Stimulated activated naive B cell treated with anti-CD40 and anti-IgM and Interleukin-4, amounts not matched to agents 10 μg/mL and 1 μg/mL and 100 μg/mL, for 72 hours (primary cell): ENCODE results near the gene HYAL1.

Experiments used
- ATAC-seq, 2 donors: fragments of 150-1000 bp; cut with Tn5 transposase; replicated peaks; 2 replicates each; pipeline ENCODE4 v1.10.0; 2021; ENCODE audit warnings: moderate library complexity in 1 of 2
- DNase-seq: peaks from one replicate; pipeline ENCODE4 v3.0.0; 2021
- H3K27ac Mint-ChIP-seq: one replicate; pipeline ENCODE4 v1.8.0; 2022; ENCODE audit warnings: mild to moderate bottlenecking, mixed read lengths
- H3K27me3 Mint-ChIP-seq, 2 donors: one replicate each; pipeline ENCODE4 v1.8.0; 2022; ENCODE audit warnings: mixed read lengths in 2 of 2
- H3K36me3 Mint-ChIP-seq, 2 donors: one replicate each; pipeline ENCODE4 v1.8.0; 2022; ENCODE audit warnings: mixed read lengths in 2 of 2, mild to moderate bottlenecking in 1 of 2
- H3K4me1 Mint-ChIP-seq, 2 donors: one replicate each; pipeline ENCODE4 v1.8.0; 2022; ENCODE audit warnings: mixed read lengths in 2 of 2, mild to moderate bottlenecking in 1 of 2
- H3K4me3 Mint-ChIP-seq, 2 donors: one replicate each; pipeline ENCODE4 v1.8.0; 2022; ENCODE audit warnings: mild to moderate bottlenecking in 2 of 2, mixed read lengths in 2 of 2, moderate library complexity in 1 of 2
- H3K9me3 Mint-ChIP-seq, 2 donors: one replicate each; pipeline ENCODE4 v1.8.0; 2022; ENCODE audit warnings: mixed read lengths in 2 of 2, mild to moderate bottlenecking in 1 of 2

Gene HYAL1, protein sequence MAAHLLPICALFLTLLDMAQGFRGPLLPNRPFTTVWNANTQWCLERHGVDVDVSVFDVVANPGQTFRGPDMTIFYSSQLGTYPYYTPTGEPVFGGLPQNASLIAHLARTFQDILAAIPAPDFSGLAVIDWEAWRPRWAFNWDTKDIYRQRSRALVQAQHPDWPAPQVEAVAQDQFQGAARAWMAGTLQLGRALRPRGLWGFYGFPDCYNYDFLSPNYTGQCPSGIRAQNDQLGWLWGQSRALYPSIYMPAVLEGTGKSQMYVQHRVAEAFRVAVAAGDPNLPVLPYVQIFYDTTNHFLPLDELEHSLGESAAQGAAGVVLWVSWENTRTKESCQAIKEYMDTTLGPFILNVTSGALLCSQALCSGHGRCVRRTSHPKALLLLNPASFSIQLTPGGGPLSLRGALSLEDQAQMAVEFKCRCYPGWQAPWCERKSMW

DNA sequence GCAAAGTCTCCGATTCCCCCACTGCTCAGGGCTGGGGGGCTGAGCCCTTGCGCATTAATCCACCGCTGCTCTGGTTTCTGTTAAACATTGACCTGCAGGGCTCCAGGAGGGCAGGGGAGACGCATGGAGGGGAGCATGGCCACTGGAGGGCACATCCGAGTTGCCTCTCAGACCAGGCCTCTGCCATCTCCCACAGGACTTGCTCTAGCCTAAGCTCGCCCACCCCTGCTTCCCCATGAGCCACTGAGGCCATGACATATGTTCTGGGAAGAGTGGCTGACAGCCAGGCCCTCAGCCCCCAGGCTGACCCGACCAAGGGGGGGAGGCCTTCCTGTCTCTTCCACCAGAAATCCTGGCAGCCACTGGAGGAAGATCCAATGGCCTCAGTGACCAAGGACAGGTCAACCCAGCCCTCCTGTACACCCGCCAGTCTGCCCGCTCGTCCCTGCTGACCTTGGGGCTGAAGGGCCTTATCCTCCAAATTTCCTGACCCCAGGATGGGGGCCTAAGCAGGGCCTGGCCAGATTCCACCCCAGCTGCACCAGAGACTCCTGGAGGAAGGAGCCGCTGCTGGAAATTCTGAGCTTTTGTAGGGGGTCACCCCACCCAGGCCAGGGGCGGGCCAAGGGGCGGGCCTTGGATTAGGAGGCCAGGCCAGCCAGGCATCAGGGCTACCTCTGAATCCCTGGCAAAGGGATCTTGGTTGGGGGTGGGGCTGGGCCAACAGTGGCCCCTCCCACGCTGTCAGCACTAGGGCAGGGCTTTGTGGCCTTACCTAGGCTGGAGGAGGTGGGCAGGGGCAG is at the start of gene HYAL1:
TSS of gene HYAL1 (minus strand) at position 562 of the 803 bp plus-strand sequence. CDS start 618 bp downstream, outside the sequence.
- H3K4me3 Mint-ChIP-seq = no peak within 1 kb of the TSS
- H3K9me3 Mint-ChIP-seq = no peaks in the 10 kb centered on the region
- H3K27me3 Mint-ChIP-seq = no peaks in the 10 kb centered on the region
- H3K4me1 Mint-ChIP-seq = peaks cover 22 to 25% of the 10 kb centered on the region in 2 donors
- ATAC-seq (no peak), DNase-seq (no peak)
- H3K27ac Mint-ChIP-seq = peak within 1 kb of the TSS; percentile 22
- H3K36me3 Mint-ChIP-seq = peaks cover under 1 to 6% of the 10 kb centered on the region in 2 donors

DNA sequence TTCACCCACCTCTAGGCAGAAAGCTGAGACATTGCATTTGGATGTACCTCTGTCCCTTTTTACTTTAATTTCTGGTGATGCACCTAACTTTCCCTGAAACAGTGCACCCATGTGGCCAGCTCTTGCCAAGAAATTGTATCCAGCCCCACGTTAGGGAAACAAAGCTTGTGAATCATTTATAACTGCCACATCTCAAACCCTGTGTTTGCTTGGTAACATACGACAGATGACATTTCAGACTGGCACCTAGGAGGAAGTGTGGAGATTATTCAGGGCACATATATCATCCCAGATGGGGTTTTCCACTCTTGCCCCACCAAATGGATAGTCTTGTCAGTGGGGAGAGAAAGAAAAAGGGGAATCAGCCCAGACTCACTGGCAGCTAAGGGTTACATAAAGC is 49.4 kb upstream of the HYAL1 start:
- Mint-ChIP-seq H3K36me3 (peaks cover 22 to 47% of the 10 kb centered on the region in 2 donors), H3K27ac (peak overlapping the region; percentile 67), H3K9me3 (no peaks in the 10 kb centered on the region), H3K27me3 (no peaks in the 10 kb centered on the region), H3K4me1 (peaks cover 55 to 87% of the 10 kb centered on the region in 2 donors), H3K4me3 (no peak overlapping the region)
- DNase-seq = no peak
- no peak for ATAC-seq

DNA sequence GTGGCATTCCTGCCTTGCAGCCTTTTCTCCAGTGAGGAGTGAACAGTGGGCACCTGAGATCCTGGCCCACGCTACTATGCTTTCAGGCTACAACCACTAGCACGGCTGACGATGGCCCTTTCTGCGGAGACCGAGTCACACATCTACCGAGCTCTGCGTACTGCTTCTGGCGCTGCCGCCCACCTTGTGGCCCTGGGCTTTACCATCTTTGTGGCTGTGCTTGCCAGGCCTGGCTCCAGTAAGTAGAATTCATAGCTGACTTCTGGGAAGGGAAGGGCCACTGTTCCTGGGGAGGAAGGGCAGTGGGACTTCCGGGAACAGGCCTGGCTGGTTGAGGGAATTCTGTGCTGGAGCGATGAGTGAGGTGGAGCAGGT is 47.9 kb upstream of the HYAL1 start:
- peaks cover 24 to 48% of the 10 kb centered on the region in 2 donors for H3K36me3 Mint-ChIP-seq
- peaks cover 47 to 84% of the 10 kb centered on the region in 2 donors for H3K4me1 Mint-ChIP-seq

DNA sequence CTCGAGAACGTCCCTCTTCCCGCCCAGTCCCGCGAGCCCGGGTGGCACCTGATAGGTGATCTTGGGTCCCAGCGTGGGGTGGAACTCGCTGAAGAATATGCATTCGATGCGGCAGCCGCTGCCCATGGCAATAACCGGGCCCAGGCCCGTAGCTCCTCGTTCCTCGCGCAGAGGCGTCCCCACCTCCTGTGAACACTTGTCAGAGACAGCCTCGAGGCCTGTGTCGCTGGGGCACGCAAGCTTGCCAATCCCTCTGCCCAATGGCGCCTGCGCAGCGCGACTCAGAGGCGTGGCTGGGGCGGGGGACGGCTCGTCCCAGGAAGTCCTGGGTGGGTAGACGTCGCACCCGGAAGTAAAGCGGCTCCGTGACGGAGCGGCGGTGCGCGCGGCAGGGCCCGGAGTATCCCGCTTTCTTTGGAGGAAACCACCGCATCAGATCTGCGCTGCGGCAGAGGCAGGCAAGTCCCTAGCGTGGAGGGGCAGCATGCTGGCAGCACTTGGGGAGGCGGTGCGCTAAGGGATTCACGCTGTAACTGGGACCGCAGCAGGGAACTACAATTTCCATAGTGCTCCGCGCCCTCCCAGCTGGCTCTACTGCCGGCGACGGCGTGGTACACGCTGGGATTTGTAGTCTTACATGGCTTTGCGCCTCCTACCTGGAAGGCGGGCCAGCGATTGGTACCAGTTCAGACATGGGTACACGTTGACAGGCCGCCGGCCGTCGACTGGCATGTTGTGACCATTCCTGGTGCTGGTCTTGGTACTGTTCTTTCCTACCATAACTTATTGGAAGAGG is 47.4 kb upstream of the HYAL1 start, which contains the start of the genes CYB561D2 and NPRL2:
TSS of gene CYB561D2 (plus strand) at position 336 of the 796 bp plus-strand sequence. CDS start 572 bp downstream, outside the sequence.
TSS of gene NPRL2 (minus strand) at position 249 of the 796 bp plus-strand sequence. CDS start at position 126, 123 bp downstream.
- H3K36me3 Mint-ChIP-seq = peaks cover 24 to 46% of the 10 kb centered on the region in 2 donors
- H3K27me3 Mint-ChIP-seq = no peaks in the 10 kb centered on the region
- DNase-seq (peak; percentile 98), ATAC-seq (peak; percentile 90 to 93)
- peak within 1 kb of the TSS; percentile 99 for H3K27ac Mint-ChIP-seq
- peaks cover 48 to 84% of the 10 kb centered on the region in 2 donors for H3K4me1 Mint-ChIP-seq
- H3K4me3 Mint-ChIP-seq = peak within 1 kb of the TSS; percentile 85 to 92
- no peaks in the 10 kb centered on the region for H3K9me3 Mint-ChIP-seq

More for the DNA sequence above, 47.9 kb upstream of the HYAL1 start:
- no peaks in the 10 kb centered on the region for H3K27me3 Mint-ChIP-seq
- H3K27ac Mint-ChIP-seq = peak overlapping the region; percentile 99
- H3K9me3 Mint-ChIP-seq = no peaks in the 10 kb centered on the region
- ATAC-seq (no peak), DNase-seq (no peak)
- peak overlapping the region; percentile 85 to 92 for H3K4me3 Mint-ChIP-seq

DNA sequence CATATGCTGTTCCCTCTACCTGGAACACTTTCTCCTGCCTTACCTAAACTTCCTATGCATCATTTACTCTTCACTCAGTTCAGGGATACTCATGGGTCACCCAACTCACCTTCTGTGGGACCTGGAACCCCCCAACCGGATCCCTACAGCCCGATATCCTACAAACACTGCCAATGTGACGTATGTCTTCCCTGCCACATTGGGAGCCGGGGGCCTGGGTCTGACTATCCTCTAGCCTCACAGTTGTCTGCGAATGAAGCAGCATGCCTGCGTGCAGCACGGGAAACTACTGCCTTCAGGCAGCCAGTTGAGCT is 46.8 kb upstream of the HYAL1 start:
- ATAC-seq = no peak
- Mint-ChIP-seq H3K4me3 (peak overlapping the region; percentile 85 to 92), H3K4me1 (peaks cover 44 to 84% of the 10 kb centered on the region in 2 donors), H3K36me3 (peaks cover 24 to 40% of the 10 kb centered on the region in 2 donors), H3K27me3 (no peaks in the 10 kb centered on the region), H3K27ac (peak overlapping the region; percentile 99), H3K9me3 (no peaks in the 10 kb centered on the region)
- DNase-seq = no peak

DNA sequence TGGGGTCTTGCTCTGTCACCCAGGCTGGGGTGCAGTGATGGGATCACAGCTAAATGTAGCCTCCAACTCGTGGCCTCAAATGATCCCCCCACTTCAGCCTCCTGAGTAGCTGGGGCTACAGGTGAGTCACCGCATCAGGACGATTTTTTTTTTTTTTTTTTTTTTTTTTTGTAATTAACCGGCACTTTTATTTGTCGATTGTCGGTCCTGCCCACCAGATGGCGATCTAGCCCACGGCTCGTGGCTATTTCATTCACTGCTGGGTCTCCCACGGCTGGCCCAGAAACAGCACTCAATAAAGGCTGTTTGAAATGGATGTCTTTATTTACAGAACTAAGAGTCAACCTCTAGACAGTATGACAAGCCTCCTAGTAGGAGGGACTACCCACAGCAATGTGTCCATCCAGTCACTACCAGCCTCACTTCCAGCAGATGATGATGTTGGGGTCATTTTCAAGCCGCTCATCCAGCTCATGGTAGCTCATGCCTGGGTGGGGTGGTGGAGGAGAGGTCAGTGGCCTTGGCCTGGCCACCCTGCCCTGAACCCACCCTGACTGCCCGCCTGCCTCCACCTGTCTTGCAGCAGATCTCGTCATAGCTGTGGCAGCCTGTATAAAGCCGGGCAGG is 43.9 kb upstream of the HYAL1 start:
- no peaks in the 10 kb centered on the region for H3K27me3 Mint-ChIP-seq
- H3K4me1 Mint-ChIP-seq = peaks cover 43 to 83% of the 10 kb centered on the region in 2 donors
- H3K36me3 Mint-ChIP-seq = peaks cover 12 to 28% of the 10 kb centered on the region in 2 donors
- H3K4me3 Mint-ChIP-seq = no peak overlapping the region
- DNase-seq (peak; percentile 47), ATAC-seq (peak; percentile 17 to 19)
- H3K27ac Mint-ChIP-seq = no peak overlapping the region
- H3K9me3 Mint-ChIP-seq = no peaks in the 10 kb centered on the region

DNA sequence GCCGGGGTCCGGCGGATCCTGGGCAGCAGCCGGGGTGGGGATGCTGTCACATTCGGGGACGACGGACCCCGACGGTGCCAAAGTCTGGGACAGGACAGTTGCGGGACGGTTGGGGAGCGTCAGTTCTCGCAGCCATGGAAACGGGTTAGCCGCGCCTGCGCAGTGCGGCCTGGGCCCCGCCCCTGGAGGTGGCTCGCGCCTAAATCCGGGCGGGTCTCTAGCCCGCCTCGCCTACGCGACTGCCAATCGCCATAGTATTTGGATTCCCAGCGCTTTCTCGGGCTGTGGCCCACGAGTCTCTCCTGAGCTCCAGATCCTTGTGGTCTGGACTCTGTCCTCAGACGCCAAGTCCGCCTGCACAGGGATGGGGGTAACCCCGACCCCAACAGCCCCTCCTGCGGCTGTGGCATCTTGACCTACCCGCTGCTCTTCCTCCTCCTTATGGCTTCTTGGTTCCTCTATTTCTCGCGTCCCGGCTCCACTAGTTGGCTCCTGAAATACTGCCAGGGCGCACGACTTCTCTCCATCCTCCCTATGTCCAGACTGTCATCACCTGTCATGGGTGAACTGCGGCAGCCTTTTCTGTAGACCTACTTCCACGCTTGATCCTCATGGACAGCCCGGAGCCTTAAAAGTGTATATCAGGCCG is 42.3 kb upstream of the HYAL1 start, which contains the start of gene ZMYND10:
TSS of gene ZMYND10 (minus strand) at position 147 of the 649 bp plus-strand sequence. CDS start 153 bp downstream, outside the sequence.
- H3K4me1 Mint-ChIP-seq = peaks cover 39 to 86% of the 10 kb centered on the region in 2 donors
- DNase-seq = peak; percentile 63
- peaks cover 10 to 25% of the 10 kb centered on the region in 2 donors for H3K36me3 Mint-ChIP-seq

DNA sequence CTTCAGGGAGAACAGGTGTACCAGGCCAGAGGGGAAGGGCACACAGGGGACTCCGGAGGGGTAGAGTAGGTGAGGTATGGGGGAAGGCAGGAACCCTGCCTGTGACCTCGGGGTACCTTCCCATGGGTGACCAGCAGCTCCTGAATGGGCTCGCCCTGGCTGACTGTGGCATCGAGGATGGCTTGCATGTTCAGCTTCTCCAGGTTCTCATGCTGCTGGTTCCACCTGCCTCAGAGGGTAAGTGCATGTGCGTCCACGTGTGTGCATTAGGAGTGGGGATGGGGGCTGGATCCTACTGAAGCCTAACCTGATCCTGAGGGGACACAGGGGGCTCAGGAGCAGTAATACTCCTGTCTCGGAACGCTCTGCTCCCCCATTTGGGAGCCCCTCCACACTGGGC is 41.6 kb upstream of the HYAL1 start:
- no peaks in the 10 kb centered on the region for H3K9me3 Mint-ChIP-seq
- ATAC-seq (no peak), DNase-seq (no peak)
- H3K36me3 Mint-ChIP-seq = peaks cover 10 to 19% of the 10 kb centered on the region in 2 donors
- H3K4me3 Mint-ChIP-seq = peak overlapping the region; percentile 21 to 79
- H3K27me3 Mint-ChIP-seq = no peaks in the 10 kb centered on the region
- H3K4me1 Mint-ChIP-seq = peaks cover 33 to 81% of the 10 kb centered on the region in 2 donors
- no peak overlapping the region for H3K27ac Mint-ChIP-seq

More for the DNA sequence above, 42.3 kb upstream of the HYAL1 start, which contains the start of gene ZMYND10:
- Mint-ChIP-seq H3K27ac (peak within 1 kb of the TSS; percentile 20), H3K9me3 (no peaks in the 10 kb centered on the region), H3K4me3 (peak within 1 kb of the TSS; percentile 79 to 84), H3K27me3 (no peaks in the 10 kb centered on the region)
- peak; percentile 25 to 34 for ATAC-seq

DNA sequence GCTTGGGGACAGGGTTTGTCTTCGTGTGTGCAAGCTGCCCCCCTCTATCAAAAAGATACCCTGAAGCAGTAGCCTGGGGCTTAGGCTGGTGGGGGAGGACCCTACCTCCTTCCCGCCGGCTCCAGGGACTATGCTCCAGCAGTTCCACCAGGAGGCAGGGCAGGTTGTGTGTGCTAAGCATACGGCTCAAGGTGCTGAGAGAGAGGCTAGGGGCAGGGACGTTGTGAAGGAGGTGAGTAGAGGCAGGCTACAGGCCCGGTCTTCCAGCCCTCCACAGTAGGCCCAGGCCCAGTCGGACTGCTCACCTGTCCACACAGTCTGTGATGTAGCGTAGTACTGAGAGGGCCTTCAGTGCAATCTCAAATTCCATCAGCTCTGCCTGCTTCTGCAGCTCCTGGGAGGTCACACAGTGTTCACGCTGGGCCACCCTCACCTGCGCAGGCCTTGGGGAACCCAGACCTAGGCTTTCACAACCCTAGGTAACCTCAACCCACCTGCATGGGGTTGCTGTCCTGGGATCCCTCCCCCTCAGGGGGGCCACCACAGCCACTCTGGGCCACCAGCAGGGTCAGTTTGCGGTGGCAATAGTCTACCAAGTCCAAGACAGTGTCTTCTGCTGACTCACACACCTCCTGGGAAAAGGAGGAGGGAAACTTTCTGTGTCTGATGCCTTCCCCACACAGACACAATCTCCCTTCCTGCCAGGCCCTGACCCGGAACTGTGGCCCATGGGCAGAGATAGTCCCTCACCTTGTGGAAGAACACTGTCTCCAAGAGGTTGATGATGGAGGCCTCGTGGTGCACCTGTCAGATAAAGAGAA is 39.6 kb upstream of the HYAL1 start:
- Mint-ChIP-seq H3K27me3 (no peaks in the 10 kb centered on the region), H3K36me3 (peaks cover 9 to 25% of the 10 kb centered on the region in 2 donors), H3K4me1 (peaks cover 31 to 81% of the 10 kb centered on the region in 2 donors), H3K4me3 (no peak overlapping the region), H3K27ac (no peak overlapping the region), H3K9me3 (no peaks in the 10 kb centered on the region)
- DNase-seq (no peak), ATAC-seq (no peak)

DNA sequence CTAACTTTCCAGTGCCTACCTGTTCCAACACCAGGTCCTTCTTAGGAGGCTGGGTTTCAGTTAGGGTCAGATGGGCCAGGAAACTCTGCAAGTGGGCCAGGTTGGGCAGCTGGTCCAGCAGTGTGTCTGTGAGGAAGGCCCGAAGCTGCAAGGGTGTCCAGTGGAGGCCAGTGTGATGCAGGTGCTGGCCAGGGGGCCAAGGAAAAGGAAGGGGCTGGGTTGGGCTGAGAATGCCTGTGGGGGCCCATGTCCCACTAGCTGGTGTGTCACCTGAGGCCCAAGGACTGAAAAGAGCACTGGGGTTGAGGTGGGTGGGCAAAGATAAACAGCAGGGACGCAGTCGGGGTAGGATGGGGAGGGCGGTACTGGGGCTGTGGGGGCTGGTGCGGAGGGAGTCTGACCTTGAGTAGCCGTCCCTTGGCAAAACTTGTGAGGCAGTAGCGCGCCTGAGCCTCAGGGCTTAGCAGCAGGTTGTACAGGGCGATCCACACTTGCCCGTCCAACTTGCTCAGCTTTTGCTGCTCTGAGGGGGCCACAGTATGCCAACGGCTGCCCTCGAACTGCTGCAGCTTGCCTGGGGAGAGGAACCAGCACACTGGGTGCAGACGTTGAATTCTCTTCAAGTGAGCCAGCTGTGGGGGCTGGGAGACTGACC is 38.7 kb upstream of the HYAL1 start:
- Mint-ChIP-seq H3K27ac (no peak overlapping the region), H3K4me3 (peak overlapping the region in 1 of 2 donors; percentile 90), H3K9me3 (no peaks in the 10 kb centered on the region), H3K36me3 (peaks cover 10 to 24% of the 10 kb centered on the region in 2 donors), H3K4me1 (peaks cover 26 to 74% of the 10 kb centered on the region in 2 donors), H3K27me3 (no peaks in the 10 kb centered on the region)
- no peak for ATAC-seq
- no peak for DNase-seq

DNA sequence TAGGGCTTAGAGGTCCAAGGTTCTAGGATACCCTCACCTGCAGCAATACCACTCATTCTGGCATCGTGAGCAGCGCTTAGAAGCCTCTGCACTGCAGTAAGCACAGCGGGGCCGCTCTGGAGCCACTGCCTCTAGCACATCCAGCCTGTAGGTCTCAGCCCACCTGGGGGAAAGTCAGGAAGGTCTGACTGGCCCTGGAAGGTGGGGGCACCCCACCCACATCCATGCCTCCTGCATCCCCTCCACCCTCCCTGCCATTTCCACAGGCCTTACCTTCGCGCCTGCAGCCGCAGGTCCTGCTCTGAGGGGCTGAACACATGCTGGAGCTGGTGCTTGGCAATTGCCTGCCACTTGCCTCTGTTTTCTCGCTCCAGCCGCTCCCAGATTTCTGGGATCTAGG is 38.2 kb upstream of the HYAL1 start:
- ATAC-seq (no peak), DNase-seq (no peak)
- Mint-ChIP-seq H3K27ac (peak overlapping the region; percentile 98), H3K36me3 (peaks cover 12 to 28% of the 10 kb centered on the region in 2 donors), H3K9me3 (no peaks in the 10 kb centered on the region), H3K4me3 (peak overlapping the region; percentile 90 to 94), H3K27me3 (no peaks in the 10 kb centered on the region), H3K4me1 (peaks cover 27 to 74% of the 10 kb centered on the region in 2 donors)
